ENCODE results near the gene IL17RA. TPM values are rescaled to one million over a fixed set of nuclear protein-coding genes. Genes with fewer than 3 reads are reported as not detected.

The IL17RA gene
- polyA plus RNA-seq, 1 donor (not counting 4 experiments of a cell fraction or from before 2014, with no cell fraction given), result 6.0 TPM

GRCh38 chr22:17120711-17121232 lies 36.0 kb downstream of the IL17RA start:
- H3K9ac ChIP-seq (ENCODE audit: control insufficient read depth, extremely low read depth, insufficient read depth, low read length), result no peak overlapping the region
- H3K9me3 ChIP-seq (ENCODE audit: control insufficient read depth, low read depth, low read length), result no peaks in the 10 kb centered on the region
- TF ChIP-seq, protein P1, sequence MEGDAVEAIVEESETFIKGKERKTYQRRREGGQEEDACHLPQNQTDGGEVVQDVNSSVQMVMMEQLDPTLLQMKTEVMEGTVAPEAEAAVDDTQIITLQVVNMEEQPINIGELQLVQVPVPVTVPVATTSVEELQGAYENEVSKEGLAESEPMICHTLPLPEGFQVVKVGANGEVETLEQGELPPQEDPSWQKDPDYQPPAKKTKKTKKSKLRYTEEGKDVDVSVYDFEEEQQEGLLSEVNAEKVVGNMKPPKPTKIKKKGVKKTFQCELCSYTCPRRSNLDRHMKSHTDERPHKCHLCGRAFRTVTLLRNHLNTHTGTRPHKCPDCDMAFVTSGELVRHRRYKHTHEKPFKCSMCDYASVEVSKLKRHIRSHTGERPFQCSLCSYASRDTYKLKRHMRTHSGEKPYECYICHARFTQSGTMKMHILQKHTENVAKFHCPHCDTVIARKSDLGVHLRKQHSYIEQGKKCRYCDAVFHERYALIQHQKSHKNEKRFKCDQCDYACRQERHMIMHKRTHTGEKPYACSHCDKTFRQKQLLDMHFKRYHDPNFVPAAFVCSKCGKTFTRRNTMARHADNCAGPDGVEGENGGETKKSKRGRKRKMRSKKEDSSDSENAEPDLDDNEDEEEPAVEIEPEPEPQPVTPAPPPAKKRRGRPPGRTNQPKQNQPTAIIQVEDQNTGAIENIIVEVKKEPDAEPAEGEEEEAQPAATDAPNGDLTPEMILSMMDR (optimal IDR thresholded peaks at IDR 0.05 in 1 of 3, IDR thresholded peaks at IDR 0.05 in 1 of 3, conservative IDR thresholded peaks at IDR 0.05 in 1 of 3; ENCODE audit: extremely low read depth in 1 of 3, insufficient read depth in 2 of 3, low read length in 3 of 3), result no peak
- peak; percentile 34 for TF ChIP-seq EZH2 (IDR thresholded peaks at IDR 0.05; ENCODE audit: low read length)
- H3K27me3 ChIP-seq (ENCODE audit: control insufficient read depth, extremely low read depth, insufficient read depth, low read length), result peaks cover 49% of the 10 kb centered on the region
- no peaks in the 10 kb centered on the region for H3K36me3 ChIP-seq (ENCODE audit: control insufficient read depth in 2 of 2, extremely low read depth in 1 of 2, insufficient read depth in 2 of 2, low read length in 2 of 2)
- DNase-seq (ENCODE audit: low read depth, low spot score) (no peak), FAIRE-seq (no peak)
- peak overlapping the region; percentile 51 for H3K4me2 ChIP-seq (ENCODE audit: control insufficient read depth, extremely low read depth, insufficient read depth, low read depth, low read length)
- peak overlapping the region; percentile 26 to 44 (median 27) for H3K4me3 ChIP-seq (ENCODE audit: control insufficient read depth in 2 of 3, extremely low read depth in 1 of 3, insufficient read depth in 2 of 3, low read depth in 1 of 3, low read length in 3 of 3)
- dilution Hi-C loops (cut with MboI; ENCODE audit: extremely low pct_ligation_motif_present, low sequenced_read_pairs), result no loop called here
- no peaks in the 10 kb centered on the region for H3K9me1 ChIP-seq (ENCODE audit: control insufficient read depth, extremely low read depth, insufficient read depth, low read length)
- H3K79me2 ChIP-seq (ENCODE audit: control insufficient read depth, insufficient read depth, low read length), result no peaks in the 10 kb centered on the region
- H2AFZ ChIP-seq (ENCODE audit: control insufficient read depth, low read length), result no peak overlapping the region
- H3K27ac ChIP-seq (ENCODE audit: control insufficient read depth, insufficient read depth, low read length), result no peak overlapping the region
- no peaks in the 10 kb centered on the region for H3K4me1 ChIP-seq (ENCODE audit: control insufficient read depth, extremely low read depth, insufficient read depth, low read length)
- H4K20me1 ChIP-seq (ENCODE audit: control insufficient read depth, extremely low read depth, insufficient read depth, low read length), result no peaks in the 10 kb centered on the region

DNA sequence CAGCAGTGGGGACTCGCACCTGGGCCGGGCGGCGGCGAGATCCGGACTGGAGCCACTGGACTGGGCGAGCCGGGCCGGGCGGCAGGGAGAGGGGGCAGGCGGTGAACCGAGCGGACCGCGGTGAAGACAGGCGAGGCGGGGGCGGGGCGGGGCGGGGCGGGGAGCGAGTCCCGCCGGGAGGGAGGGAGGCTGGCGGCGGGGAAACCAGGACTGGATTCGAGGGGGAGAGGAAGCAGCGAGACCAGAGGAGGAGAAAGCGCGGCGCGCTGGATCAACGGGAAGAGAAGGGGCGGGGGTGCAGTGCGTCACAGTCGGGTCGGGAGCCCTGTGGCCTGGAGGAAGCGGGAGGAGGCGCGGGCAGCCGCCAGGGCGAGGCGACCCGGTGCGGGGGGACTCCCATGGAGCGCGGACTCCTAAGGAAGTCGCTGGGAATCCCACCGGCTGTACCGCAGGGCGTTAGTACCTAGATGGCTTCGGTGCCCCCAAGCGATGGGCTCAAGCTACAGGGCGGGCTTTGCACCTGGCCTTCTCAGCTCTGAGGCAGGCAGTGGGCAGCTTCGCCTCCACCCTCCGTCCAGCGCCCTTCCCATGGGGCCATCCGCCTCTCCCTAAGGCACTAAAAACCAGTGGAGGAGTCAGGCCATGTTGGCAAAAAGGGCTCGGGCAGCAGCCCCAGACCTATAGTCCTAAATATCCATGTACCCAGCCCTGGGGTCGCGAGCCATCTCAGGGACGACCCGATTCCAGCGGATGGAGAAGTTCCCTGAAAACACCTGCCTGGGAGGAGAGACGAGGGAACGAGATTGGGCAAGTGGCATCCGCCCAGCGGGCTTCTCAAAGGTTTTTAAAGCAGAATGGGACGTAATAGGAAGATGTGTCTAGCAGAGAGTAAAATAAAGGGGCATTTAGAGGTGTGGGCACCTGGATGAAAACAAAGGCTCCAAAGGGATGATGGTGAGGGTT lies 36.7 kb downstream of the IL17RA start, which contains the start of gene TMEM121B:
Gene TMEM121B, minus strand, starts transcription at position 128 of the 963 bp plus-strand sequence. CDS start 233 bp downstream, outside the sequence.
- dilution Hi-C loops (cut with MboI; ENCODE audit: extremely low pct_ligation_motif_present, low sequenced_read_pairs), result no loop called here
- no peak for FAIRE-seq

More for the DNA sequence above, 36.7 kb downstream of the IL17RA start, which contains the start of gene TMEM121B:
- Histone ChIP-seq H3K4me2 (ENCODE audit: control insufficient read depth, extremely low read depth, insufficient read depth, low read depth, low read length) (peak within 1 kb of the TSS; percentile 56), H3K27me3 (ENCODE audit: control insufficient read depth, extremely low read depth, insufficient read depth, low read length) (peaks cover 46% of the 10 kb centered on the region), H3K36me3 (ENCODE audit: control insufficient read depth in 2 of 2, extremely low read depth in 1 of 2, insufficient read depth in 2 of 2, low read length in 2 of 2) (no peaks in the 10 kb centered on the region), H3K4me1 (ENCODE audit: control insufficient read depth, extremely low read depth, insufficient read depth, low read length) (no peaks in the 10 kb centered on the region), H3K27ac (ENCODE audit: control insufficient read depth, insufficient read depth, low read length) (no peak within 1 kb of the TSS), H2AFZ (ENCODE audit: control insufficient read depth, low read length) (no peak within 1 kb of the TSS), H4K20me1 (ENCODE audit: control insufficient read depth, extremely low read depth, insufficient read depth, low read length) (no peaks in the 10 kb centered on the region), H3K4me3 (ENCODE audit: control insufficient read depth in 2 of 3, extremely low read depth in 1 of 3, insufficient read depth in 2 of 3, low read depth in 1 of 3, low read length in 3 of 3) (peak within 1 kb of the TSS; percentile 26 to 51 (median 44)), H3K9me1 (ENCODE audit: control insufficient read depth, extremely low read depth, insufficient read depth, low read length) (no peaks in the 10 kb centered on the region), H3K9me3 (ENCODE audit: control insufficient read depth, low read depth, low read length) (no peaks in the 10 kb centered on the region), H3K79me2 (ENCODE audit: control insufficient read depth, insufficient read depth, low read length) (no peaks in the 10 kb centered on the region), H3K9ac (ENCODE audit: control insufficient read depth, extremely low read depth, insufficient read depth, low read length) (no peak within 1 kb of the TSS)
- TF ChIP-seq, protein P1 (optimal IDR thresholded peaks at IDR 0.05 in 1 of 3, IDR thresholded peaks at IDR 0.05 in 1 of 3, conservative IDR thresholded peaks at IDR 0.05 in 1 of 3; ENCODE audit: extremely low read depth in 1 of 3, insufficient read depth in 2 of 3, low read length in 3 of 3), result no peak
- TF ChIP-seq EZH2 (IDR thresholded peaks at IDR 0.05; ENCODE audit: low read length), result peak; percentile 88
- no peak for DNase-seq (ENCODE audit: low read depth, low spot score)

Measured in keratinocyte (primary cell).